NCI-H2171 (cell line): ENCODE results near the gene IFT81.

ENCODE experiments used
- DNase-seq: peaks from one replicate; lab custom pipeline; 2025; lab: John Stamatoyannopoulos, UW

The IFT81 gene

GRCh38 chr12:110149086-110149660 lies 25.0 kb downstream of the IFT81 start:
- no peak for DNase-seq

- no peak for DNase-seq
Measured at GRCh38 chr12:110156766-110157165, 32.6 kb downstream of the IFT81 start.

GRCh38 chr12:110157539-110157938 lies 33.4 kb downstream of the IFT81 start:
- DNase-seq: no peak

DNA sequence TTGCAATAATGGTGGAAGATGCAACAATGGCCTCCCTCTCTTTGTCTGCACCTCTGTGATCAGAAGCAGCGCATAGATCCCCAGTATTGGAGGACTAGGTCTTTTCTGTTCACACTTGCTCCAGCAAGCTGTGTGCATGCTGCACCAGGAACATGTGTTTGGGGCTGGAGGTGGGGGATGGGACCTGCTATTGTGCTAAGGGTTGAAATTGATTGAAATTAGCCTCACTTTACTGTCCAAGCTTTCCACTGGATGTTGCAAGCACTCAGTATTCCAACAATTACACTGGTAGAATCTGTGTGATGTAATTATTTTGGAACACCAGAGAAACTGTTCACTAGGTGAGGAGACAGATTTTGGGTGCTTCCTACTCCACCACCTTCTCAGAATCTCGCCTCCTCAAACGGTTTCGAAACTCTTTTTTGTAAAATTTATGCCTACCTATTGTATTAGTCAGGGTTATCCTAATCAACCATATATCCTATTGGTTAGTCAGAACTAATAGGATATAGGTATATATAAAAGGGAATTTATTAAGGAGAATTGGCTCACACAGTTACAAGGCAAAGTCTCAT lies 35.6 kb downstream of the IFT81 start:
- DNase-seq: no peak

DNA sequence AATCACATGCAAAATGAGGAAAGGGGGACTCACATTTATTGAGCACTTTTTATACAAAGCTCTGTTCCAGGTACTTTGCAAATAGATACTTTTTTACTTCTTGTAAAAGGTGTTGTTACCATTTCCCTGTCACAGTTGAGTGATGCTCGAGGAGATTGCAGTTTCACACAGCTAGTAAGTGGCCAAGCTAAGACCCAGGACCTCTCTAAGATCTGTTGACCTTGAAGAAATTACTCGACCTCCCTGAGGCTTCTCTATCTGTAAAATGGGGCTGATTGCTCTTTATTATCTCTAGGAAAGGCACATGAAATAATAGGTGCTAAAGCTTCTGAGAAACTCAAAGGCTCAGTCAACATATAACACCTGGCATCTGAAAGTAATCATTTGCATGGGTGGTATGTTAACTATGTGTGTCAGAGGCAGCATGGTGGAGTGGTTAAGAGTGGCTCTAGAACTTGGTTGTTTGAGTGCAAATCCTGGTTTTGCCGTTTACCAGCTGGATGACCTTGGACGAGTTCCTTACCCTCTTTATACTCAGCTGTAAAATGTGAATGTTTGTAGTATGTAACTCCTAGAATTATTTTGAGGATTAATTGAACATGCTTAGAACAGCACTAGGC lies 41.5 kb downstream of the IFT81 start:
- DNase-seq: no peak

DNA sequence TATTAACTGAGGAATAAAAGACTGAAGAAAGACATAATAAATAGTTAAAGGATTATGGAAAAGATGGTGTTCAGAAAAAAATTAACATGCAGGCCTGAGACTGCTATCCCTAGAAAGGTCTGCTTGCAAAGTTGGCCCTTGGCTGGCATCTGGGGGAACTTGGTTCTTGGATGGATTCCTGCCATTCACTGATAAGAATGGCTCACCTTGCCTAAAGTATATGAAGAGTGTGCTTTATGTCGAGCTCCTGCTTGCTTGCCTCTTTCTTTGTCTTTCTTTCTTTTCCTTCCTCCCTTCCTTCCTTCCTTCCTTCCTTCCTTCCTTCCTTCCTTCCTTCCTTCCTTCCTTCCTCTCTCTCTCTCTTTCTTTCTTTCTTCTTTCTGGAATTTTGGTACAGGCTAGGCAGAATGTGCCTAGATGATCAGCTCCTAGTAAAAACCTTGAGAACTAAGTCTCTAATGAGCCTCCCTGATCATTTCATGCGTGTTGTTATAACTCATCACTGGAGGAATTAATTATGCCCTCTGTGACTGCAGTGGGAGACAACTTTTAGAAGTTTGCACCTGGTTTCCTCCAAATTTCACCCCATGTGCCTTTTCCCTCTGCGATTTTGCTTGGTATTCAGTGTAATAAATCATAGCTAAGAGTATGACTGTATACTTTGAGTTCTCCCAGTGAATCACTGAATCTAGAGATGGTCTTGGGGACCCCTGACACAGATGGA lies 44.7 kb downstream of the IFT81 start:
- DNase-seq: no peak

DNA sequence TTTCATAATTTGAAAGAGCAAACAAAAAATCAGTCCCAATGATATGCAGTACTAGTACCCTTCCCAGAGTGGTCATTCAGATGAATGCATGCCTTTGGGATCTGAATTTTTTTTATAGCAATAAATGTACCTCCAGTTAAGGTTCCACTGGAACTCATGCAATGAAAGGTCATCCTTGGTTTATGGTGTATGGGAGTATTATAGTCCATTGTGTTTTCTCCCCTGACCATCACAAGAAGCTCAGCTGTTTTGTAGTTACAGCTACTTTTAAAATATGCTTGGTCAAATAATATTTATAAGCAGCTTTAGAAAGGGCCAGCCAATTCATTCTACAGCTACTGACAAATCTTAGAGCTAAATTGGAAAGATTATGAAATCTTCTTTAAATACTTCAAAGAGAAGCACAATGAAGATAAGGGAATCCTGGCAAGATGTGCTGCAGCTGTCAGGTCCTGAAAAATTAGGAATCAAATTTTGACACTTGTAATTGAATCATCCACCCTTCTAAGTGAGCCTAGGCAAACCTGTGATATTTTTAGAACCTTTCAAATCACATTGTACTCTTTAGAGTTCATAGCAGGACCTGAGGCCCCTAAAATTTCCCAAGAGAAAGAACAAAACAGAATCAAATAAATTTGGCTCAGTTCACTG lies 46.5 kb downstream of the IFT81 start:
- DNase-seq: no peak

GRCh38 chr12:110171186-110171538 lies 47.0 kb downstream of the IFT81 start:
- DNase-seq: no peak

- DNase-seq: no peak
Measured at GRCh38 chr12:110171636-110172035, 47.5 kb downstream of the IFT81 start.

DNA sequence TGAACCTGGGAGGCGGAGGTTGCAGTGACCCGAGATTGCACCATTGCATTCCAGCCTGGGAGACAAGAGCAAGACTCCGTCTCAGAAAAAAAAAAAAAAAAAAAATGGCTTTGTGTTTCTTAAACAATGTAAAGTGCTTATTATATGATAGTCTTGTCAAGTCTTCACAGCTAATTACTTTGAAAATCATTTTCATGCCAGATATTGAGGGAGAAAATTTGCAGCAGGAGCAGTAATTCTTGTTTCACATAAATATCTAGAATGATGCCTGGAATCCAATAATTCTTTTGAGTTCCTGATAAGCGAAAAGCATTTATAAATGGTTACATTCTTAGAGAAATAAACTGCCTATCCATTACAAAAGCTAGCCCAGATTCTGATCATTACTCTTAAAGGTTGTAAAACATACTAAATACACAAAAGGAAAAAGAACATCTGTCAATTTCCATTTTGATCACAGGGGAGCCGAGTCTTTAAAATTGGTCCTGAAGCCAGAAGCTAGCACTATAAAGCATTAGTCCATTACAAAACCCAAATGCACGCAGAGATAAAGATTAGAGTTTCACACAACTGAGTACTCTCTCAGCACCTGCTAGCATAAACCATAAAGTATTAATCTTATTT lies 50.3 kb downstream of the IFT81 start:
- DNase-seq: peak; percentile 9

DNA sequence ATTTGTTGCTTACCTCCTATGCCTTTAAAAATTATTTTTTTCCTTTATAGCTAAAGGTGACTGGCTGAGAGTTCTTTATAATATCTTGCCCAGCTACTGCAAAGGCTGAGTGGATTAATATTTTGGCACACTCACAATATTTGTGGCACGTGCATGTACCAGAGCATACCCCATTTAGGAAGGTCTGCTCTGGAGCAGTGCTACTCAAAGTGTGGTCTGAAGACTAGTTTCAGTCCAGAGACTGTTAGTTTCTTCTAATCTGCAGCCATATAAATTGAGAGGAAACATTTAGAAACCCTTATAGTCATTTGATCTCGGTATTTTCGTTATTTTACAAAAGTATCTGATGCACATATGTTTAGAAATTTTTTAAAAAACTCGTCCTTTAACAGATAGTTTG lies 51.0 kb downstream of the IFT81 start:
- no peak for DNase-seq

- DNase-seq: peak; percentile 69
Measured at GRCh38 chr12:110176745-110177144, 52.6 kb downstream of the IFT81 start.

- DNase-seq: no peak
Measured at GRCh38 chr12:110179291-110179690, 55.1 kb downstream of the IFT81 start.

DNA sequence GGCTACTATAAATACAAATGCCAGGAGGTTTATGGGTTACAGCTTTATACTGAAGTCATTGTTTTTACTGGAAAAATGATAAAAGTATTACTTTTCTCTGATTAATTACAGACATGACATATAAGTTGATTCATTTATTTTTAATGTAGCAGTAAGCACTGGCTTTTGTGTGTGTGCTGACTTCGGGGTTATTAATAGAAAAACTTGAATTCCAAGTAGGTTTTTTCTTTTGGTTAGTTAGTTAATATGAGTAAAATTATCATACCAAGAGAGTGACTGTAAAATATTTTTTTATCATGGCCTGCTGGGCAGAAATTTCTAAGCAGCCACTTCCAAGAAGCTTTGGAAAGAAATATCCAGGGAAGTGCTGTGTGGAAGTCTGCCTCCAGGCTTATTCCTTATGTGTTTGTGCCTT lies 56.4 kb downstream of the IFT81 start:
- no peak for DNase-seq

- DNase-seq: no peak
Measured at GRCh38 chr12:110182281-110182680, 58.1 kb downstream of the IFT81 start.

DNA sequence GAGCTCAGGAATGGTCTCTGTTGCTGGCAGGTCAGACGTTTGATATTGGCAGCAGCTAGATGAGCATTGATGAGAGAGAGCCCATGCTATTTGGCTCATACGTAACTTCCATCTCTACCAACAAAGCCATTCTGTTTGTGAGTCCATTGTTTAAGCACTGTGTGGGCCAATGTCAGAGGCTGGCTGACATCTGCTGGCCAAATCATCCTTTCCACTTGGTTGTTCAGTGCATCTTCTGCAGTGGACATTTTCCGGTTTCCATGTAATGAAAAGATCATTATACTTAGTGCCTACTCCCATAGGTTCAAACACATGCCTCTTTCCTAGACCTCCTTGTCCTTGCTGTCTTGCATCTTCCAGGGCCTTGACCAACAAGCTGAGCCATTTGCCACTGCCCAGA lies 59.2 kb downstream of the IFT81 start:
- no peak for DNase-seq

- no peak for DNase-seq
Measured at GRCh38 chr12:110185626-110186025, 61.5 kb downstream of the IFT81 start.

- DNase-seq: no peak
Measured at GRCh38 chr12:110186059-110186458, 61.9 kb downstream of the IFT81 start.

GRCh38 chr12:110193196-110193595 lies 69.0 kb downstream of the IFT81 start:
- DNase-seq: no peak

- no peak for DNase-seq
Measured at GRCh38 chr12:110197003-110197402, 72.8 kb downstream of the IFT81 start.

DNA sequence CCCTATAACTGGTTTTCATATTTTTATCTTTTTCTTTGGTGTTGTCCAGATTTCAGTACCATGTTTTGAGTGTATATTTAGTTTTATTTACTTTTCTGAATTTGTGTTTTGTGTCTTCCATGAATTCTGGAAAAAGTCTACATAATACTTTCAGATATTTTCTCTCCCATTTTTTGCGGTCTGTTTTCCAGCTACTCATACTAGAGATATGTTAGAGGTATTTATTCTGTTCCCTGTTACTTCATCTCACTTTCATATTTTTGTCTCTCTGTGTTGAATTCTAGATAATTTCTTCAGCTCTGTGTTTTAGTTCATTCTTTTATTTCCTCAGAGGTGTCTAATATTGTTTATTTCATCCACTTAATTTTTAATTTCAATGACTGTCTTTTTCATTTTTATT lies 74.2 kb downstream of the IFT81 start:
- DNase-seq: no peak
